BE2C (cell line): ENCODE results near the gene TNFSF8.

ENCODE experiments used
- DNase-seq: peaks from one replicate; pipeline ENCODE4 v3.0.0-alpha.2; 2020
- H3K27me3 ChIP-seq: fragments of 250-450 bp; sonication (Bioruptor Pico); 2 replicates; pipeline ENCODE4 v1.5.1; 2020; ENCODE audit warnings: mild to moderate bottlenecking
- H3K36me3 ChIP-seq: fragments of 250-450 bp; sonication (Bioruptor Pico); 2 replicates; pipeline ENCODE4 v1.5.1; 2020; ENCODE audit warnings: mild to moderate bottlenecking
- H3K4me1 ChIP-seq: fragments of 250-450 bp; sonication (Bioruptor Pico); 2 replicates; pipeline ENCODE4 v1.5.1; 2020
- H3K4me3 ChIP-seq: 2 replicates; pipeline ENCODE4 v1.5.1; 2011; ENCODE audit warnings: low read depth, low read length
- H3K9me3 ChIP-seq: fragments of 250-450 bp; sonication (Bioruptor Pico); 2 replicates; pipeline ENCODE4 v1.5.1; 2020
- TF ChIP-seq, protein P1 (sequence below): IDR thresholded peaks from 2 replicates; pipeline ENCODE4 v1.5.1; 2012; ENCODE audit warnings: mild to moderate bottlenecking, low read depth, low read length

Gene TNFSF8

DNA sequence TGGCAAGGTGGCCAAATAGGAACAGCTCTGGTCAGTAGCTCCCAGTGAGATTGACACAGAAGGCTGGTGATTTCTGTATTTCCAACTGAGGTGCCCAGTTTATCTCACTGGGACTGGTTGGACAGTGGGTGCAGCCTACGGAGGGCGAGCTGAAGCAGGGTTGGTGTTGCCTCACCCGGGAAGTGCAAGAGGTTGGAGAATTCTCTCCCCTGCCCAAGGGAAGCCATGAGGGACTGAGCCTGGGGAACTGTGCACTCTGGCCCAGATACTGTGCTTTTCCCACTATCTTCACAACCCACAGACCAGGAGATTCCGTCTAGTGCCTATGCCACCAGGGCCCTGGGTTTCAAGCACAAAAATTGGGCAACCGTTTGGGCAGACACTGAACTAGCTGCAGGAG is 61.0 kb downstream of the TNFSF8 start:
- TF ChIP-seq, protein P1, sequence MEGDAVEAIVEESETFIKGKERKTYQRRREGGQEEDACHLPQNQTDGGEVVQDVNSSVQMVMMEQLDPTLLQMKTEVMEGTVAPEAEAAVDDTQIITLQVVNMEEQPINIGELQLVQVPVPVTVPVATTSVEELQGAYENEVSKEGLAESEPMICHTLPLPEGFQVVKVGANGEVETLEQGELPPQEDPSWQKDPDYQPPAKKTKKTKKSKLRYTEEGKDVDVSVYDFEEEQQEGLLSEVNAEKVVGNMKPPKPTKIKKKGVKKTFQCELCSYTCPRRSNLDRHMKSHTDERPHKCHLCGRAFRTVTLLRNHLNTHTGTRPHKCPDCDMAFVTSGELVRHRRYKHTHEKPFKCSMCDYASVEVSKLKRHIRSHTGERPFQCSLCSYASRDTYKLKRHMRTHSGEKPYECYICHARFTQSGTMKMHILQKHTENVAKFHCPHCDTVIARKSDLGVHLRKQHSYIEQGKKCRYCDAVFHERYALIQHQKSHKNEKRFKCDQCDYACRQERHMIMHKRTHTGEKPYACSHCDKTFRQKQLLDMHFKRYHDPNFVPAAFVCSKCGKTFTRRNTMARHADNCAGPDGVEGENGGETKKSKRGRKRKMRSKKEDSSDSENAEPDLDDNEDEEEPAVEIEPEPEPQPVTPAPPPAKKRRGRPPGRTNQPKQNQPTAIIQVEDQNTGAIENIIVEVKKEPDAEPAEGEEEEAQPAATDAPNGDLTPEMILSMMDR: no peak
- no peaks in the 10 kb centered on the region for H3K36me3 ChIP-seq
- no peak for DNase-seq
- no peaks in the 10 kb centered on the region for H3K9me3 ChIP-seq
- no peak overlapping the region for H3K4me3 ChIP-seq
- H3K4me1 ChIP-seq: no peaks in the 10 kb centered on the region
- H3K27me3 ChIP-seq: no peaks in the 10 kb centered on the region

DNA sequence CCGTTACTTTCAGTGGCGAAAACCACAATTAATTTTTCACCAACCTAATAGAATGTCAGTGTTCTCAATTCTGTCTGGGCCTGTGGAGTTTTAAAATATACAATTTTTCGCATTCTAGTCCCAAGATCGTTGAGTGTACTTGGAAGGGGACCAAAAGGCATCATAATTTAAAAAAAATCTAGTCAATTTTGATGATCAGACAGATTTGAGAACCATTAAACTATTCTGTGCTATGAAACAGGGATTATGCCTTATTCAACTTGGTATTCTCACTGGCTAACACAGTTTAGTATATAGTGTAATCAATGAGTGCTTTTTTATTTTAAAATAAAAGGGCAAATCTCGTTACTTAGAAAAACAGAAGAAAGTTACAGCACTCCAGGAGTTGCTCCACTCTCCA is 63.1 kb downstream of the TNFSF8 start:
- DNase-seq: no peak
- Histone ChIP-seq H3K36me3 (no peaks in the 10 kb centered on the region), H3K27me3 (no peaks in the 10 kb centered on the region), H3K9me3 (no peaks in the 10 kb centered on the region), H3K4me1 (no peaks in the 10 kb centered on the region), H3K4me3 (no peak overlapping the region)
- TF ChIP-seq, protein P1: no peak

DNA sequence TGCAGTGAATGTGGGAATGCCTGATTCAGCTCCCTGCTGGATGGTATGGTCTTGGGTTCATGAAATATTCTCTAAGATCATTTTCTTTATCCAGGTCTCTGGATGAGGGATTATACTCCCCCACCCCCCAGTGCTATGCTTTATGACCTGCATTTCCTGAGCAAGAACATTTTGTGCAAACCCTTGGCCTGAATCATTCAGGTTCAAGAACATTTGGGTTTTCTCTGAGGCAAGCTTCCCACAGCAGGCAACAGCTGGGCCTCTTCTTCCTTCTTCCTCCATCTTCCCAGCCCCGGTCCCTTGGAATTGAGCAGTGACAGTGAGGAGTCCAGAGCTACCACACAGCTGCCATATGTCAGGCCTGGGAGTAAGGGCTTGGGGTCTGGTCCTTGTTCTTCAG is 65.9 kb downstream of the TNFSF8 start:
- Histone ChIP-seq H3K4me3 (no peak overlapping the region), H3K27me3 (no peaks in the 10 kb centered on the region), H3K36me3 (no peaks in the 10 kb centered on the region), H3K9me3 (no peaks in the 10 kb centered on the region), H3K4me1 (no peaks in the 10 kb centered on the region)
- DNase-seq: no peak
- TF ChIP-seq, protein P1: no peak

DNA sequence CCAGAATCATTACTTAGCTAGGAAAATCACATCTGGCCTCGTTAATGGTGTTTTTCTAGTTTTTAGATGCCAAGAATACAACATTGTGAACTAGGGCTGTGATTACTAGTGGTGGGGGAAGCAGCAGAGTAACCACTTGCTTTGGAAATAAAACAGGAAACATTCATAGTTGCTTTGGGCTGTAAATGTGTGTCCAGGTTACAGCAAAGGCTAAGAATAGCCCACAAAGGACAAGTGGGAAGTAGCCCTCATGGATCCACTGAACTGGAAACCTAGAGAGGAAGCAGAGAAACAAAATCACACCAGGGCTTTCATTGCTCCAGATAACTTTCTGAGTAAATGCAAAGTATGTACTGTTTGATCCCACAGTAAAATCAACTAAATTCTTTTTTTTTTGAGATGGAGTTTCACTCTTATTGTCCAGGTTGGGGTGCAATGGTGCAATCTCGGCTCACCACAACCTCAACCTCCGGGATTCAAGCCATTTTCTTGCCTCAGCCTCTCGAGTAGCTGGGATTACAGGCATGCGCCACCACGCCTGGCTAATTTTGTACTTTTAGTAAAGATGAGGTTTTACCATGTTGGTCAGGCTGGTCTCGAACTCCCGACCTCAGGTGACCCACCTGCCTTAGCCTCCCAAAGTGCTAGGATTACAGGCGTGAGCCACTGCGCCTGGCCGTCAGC is 68.3 kb downstream of the TNFSF8 start:
- Histone ChIP-seq H3K4me3 (no peak overlapping the region), H3K27me3 (no peaks in the 10 kb centered on the region), H3K36me3 (no peaks in the 10 kb centered on the region), H3K4me1 (no peaks in the 10 kb centered on the region), H3K9me3 (no peaks in the 10 kb centered on the region)
- TF ChIP-seq, protein P1: no peak
- DNase-seq: no peak

DNA sequence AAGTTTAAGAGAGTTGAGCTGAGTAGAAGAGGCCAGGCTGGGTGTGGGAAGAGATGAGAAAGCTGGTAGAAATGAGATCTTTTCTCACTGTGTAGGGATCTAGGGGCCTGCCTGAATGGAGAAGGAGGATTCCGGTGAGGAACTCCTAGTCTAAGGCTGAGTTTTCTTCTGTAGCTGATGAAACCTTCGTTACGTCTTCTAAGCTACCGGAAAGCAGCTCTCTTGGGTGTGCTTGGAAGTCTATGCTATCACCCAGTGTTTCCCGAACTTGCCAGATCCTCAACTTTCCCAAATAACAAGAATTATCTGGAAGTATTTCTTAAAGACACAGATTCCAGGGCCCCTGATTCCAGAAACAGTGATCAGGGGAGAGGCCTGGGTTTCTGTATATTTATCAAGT is 69.1 kb downstream of the TNFSF8 start:
- H3K27me3 ChIP-seq: no peaks in the 10 kb centered on the region
- TF ChIP-seq, protein P1: no peak
- no peak overlapping the region for H3K4me3 ChIP-seq
- no peak for DNase-seq
- H3K4me1 ChIP-seq: no peaks in the 10 kb centered on the region
- H3K36me3 ChIP-seq: no peaks in the 10 kb centered on the region
- no peaks in the 10 kb centered on the region for H3K9me3 ChIP-seq

DNA sequence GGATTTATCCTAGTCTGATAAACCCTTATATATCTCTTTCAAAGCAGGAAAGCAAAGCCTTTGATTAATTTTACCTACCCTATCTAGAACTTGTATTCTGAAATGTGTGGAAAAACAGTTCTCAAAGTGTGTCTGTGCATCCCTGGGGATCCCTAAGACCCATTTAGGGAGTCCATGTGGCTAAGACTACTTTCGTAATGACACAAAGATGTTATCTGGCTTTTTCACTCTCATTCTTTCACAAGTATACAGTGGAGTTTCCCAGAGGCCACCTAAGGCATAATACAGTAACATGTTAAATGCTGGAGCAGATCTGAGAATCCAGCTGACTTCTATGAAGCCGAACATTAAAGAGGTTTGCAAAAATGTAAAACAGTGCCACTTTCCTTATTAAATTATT is 70.2 kb downstream of the TNFSF8 start:
- Histone ChIP-seq H3K4me1 (no peaks in the 10 kb centered on the region), H3K27me3 (no peaks in the 10 kb centered on the region), H3K9me3 (no peaks in the 10 kb centered on the region), H3K4me3 (no peak overlapping the region), H3K36me3 (no peaks in the 10 kb centered on the region)
- TF ChIP-seq, protein P1: no peak
- DNase-seq: no peak
